Erythroblast (primary cell): ENCODE measurements around the gene ZNF428.

Experiments used
- GATA1 ChIP-seq: IDR thresholded peaks from 2 replicates; pipeline ENCODE4 v1.6.1; 2011; ENCODE audit warnings: low read depth, mild to moderate bottlenecking, control low read depth, low read length, moderate library complexity
- POLR2A ChIP-seq: IDR thresholded peaks from 2 replicates; pipeline ENCODE4 v1.6.1; 2011; ENCODE audit warnings: mild to moderate bottlenecking, low read length

DNA sequence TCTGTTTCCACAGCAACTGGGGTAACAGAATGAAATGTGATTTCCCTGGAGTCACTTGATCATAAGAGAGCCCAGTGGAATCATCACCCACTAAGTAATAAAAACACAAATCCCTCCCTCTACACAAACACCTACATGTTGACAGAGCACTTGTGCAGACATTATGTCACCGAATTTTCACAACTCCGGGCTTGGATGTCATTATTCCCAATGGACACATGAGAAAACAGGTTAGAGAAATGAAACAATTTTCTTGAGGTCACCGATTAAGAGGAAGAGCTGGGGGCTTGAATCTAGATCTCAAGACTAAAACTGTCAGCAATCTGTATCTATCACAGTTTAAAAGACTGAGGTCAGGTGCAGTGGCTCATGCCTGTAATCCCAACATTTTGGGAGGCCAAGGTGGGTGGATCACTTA is 47.2 kb downstream of the ZNF428 start:
- TF ChIP-seq POLR2A (no peak), GATA1 (no peak)
